HEK293T (cell line): Measurements from ENCODE around the gene DNPEP.

Experiments used
- FOXM1 ChIP-seq: fragments of 450-650 bp; IDR thresholded peaks from 2 replicates; pipeline ENCODE4 v1.6.1; 2017; ENCODE audit warnings: mild to moderate bottlenecking, borderline replicate concordance
- SUZ12 ChIP-seq: fragments of 450-650 bp; IDR thresholded peaks from 2 replicates; pipeline ENCODE4 v1.6.1; 2016; ENCODE audit warnings: mild to moderate bottlenecking

DNA sequence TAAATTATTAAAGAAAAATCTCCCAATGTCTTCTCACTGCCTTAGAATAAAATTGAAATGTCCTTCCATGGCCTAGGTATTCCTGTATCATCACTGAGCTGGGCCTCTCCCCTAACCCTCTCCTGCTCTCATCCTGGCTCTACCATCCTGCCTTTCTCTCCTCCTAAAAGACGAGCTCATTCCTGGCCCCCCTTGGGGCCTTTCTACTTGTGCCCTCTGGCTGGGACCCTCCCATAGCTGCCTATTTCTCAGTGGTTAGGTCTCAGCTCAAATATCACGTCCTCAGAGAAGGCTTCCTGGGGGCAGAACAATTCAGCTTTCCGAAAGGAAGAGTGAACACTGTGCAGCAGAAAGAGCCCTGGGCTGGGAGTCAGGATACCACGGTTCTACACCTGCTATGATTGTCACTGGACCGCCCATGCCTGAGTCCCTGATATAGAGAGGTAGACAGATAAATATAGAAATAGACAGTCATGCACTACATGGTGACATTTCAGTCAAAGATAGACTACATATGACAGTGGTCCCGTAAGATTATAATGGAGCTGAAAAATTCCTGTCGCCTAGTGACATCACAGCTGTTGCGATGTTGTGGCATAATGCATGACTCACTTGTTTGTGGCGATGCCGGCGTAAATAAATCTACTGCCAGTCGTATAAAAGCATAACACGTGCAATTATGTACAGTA is 9.4 kb downstream of the DNPEP start:
- TF ChIP-seq FOXM1 (no peak), SUZ12 (no peak)
